GM12892 (cell line): ENCODE measurements around the gene STK11.

Source experiments
- POLR2A ChIP-seq: IDR thresholded peaks from 2 replicates; pipeline ENCODE4 v1.6.1; 2011; ENCODE audit warnings: low read depth, low read length, control low read depth
- POLR2AphosphoS5 ChIP-seq: IDR thresholded peaks from 2 replicates; pipeline ENCODE4 v1.6.1; 2011; ENCODE audit warnings: low read depth, low read length, control low read depth
- TAF1 ChIP-seq: IDR thresholded peaks from 2 replicates; pipeline ENCODE4 v1.6.1; 2011; ENCODE audit warnings: low read depth, mild to moderate bottlenecking, control low read depth, low read length, borderline replicate concordance

GRCh38 chr19:1218751-1219567, 13.4 kb downstream of the STK11 start:
- no peak for TF ChIP-seq POLR2A
- no peak for TF ChIP-seq POLR2AphosphoS5
- no peak for TF ChIP-seq TAF1
